IPS-NIHi7 (cell line): Measurements from ENCODE around the gene THOC2.
A peak's percentile ranks its signal among the peaks of the same experiment; 100 is the strongest.
"Not testable (repeated sequence)": the region's sequence is repeated elsewhere in the genome, so short reads cannot be mapped to it uniquely, and the experiment has no call there.

ENCODE experiments used
- DNase-seq: peaks from one replicate; pipeline ENCODE4 v3.0.0; 2012; ENCODE audit warnings: mixed read lengths; ENCODE audit errors: extremely low spot score

Gene THOC2

GRCh38 chrX:123732670-123733363 is at the start of gene THOC2:
Gene THOC2, minus strand, starts transcription at chrX:123733052. Its CDS starts 30 bp downstream, at chrX:123733022.
- peak; percentile 57 for DNase-seq

- DNase-seq: not testable (repeated sequence)
Observed at GRCh38 chrX:123781786-123782185, 48.9 kb upstream of the THOC2 start.

- no peak for DNase-seq
Observed at GRCh38 chrX:123779908-123780396, 47.1 kb upstream of the THOC2 start.

GRCh38 chrX:123773258-123773988 is 40.6 kb upstream of the THOC2 start:
- no peak for DNase-seq

GRCh38 chrX:123771449-123772064 is 38.7 kb upstream of the THOC2 start:
- DNase-seq: no peak

GRCh38 chrX:123764967-123765871 is 32.4 kb upstream of the THOC2 start:
- peak; percentile 96 for DNase-seq

- DNase-seq: not testable (repeated sequence)
Observed at GRCh38 chrX:123759849-123760248, 27.0 kb upstream of the THOC2 start.

GRCh38 chrX:123757794-123758193 is 24.9 kb upstream of the THOC2 start:
- not testable (repeated sequence) for DNase-seq

- DNase-seq: no peak
Observed at GRCh38 chrX:123756320-123756719, 23.5 kb upstream of the THOC2 start.

GRCh38 chrX:123755107-123755506 is 22.3 kb upstream of the THOC2 start:
- DNase-seq: no peak

GRCh38 chrX:123753656-123754350 is 21.0 kb upstream of the THOC2 start:
- DNase-seq: no peak

- DNase-seq: no peak
Observed at GRCh38 chrX:123749643-123750042, 16.8 kb upstream of the THOC2 start.

- DNase-seq: no peak
Observed at GRCh38 chrX:123745511-123745910, 12.7 kb upstream of the THOC2 start.

GRCh38 chrX:123743312-123743711 is 10.5 kb upstream of the THOC2 start:
- no peak for DNase-seq

- DNase-seq: no peak
Observed at GRCh38 chrX:123742440-123742839, 9.6 kb upstream of the THOC2 start.

GRCh38 chrX:123740536-123740935 is 7.7 kb upstream of the THOC2 start:
- DNase-seq: no peak

- DNase-seq: peak; percentile 49
Observed at GRCh38 chrX:123740006-123740405, 7.2 kb upstream of the THOC2 start.

- DNase-seq: no peak
Observed at GRCh38 chrX:123739474-123739873, 6.6 kb upstream of the THOC2 start.

GRCh38 chrX:123738378-123738940 is 5.6 kb upstream of the THOC2 start:
- no peak for DNase-seq

GRCh38 chrX:123736333-123736921 is 3.6 kb upstream of the THOC2 start:
- DNase-seq: no peak
